Ramos (cell line): ENCODE data around the gene RALGAPA2.

Experiments used
- in situ Hi-C: fragments of 300-500 bp; cut with MboI; formaldehyde crosslinking; loops from one replicate; pipeline ENCODE4 v1.14.3; 2022; ENCODE audit warnings: low sequenced_read_pairs; ENCODE audit not compliant: unreplicated experiment

RALGAPA2 gene

GRCh38 chr20:20712474-20713243 is at the start of gene RALGAPA2:
Gene RALGAPA2, minus strand, starts transcription at chr20:20712644. Its CDS starts 164 bp downstream, at chr20:20712480.
- in situ Hi-C loops, result no loop called here

- in situ Hi-C loops, result no loop called here
Observed at GRCh38 chr20:20761301-20761700, 48.9 kb upstream of the RALGAPA2 start.

- in situ Hi-C loops, result no loop called here
Observed at GRCh38 chr20:20759132-20759531, 46.7 kb upstream of the RALGAPA2 start.

- in situ Hi-C loops, result no loop called here
Observed at GRCh38 chr20:20755674-20756319, 43.4 kb upstream of the RALGAPA2 start.

- in situ Hi-C loops, result no loop called here
Observed at GRCh38 chr20:20755231-20755630, 42.8 kb upstream of the RALGAPA2 start.

- in situ Hi-C loops, result no loop called here
Observed at GRCh38 chr20:20754714-20755113, 42.3 kb upstream of the RALGAPA2 start.

- in situ Hi-C loops, result no loop called here
Observed at GRCh38 chr20:20752712-20753111, 40.3 kb upstream of the RALGAPA2 start.

GRCh38 chr20:20747298-20747697 is 34.9 kb upstream of the RALGAPA2 start:
- in situ Hi-C loops, result no loop called here

GRCh38 chr20:20744170-20744725 is 31.8 kb upstream of the RALGAPA2 start:
- in situ Hi-C loops, result no loop called here

- in situ Hi-C loops, result no loop called here
Observed at GRCh38 chr20:20743511-20744169, 31.2 kb upstream of the RALGAPA2 start.

GRCh38 chr20:20741087-20742045 is 28.9 kb upstream of the RALGAPA2 start:
- in situ Hi-C loops, result no loop called here

- in situ Hi-C loops, result no loop called here
Observed at GRCh38 chr20:20740541-20740940, 28.1 kb upstream of the RALGAPA2 start.

GRCh38 chr20:20737158-20737557 is 24.7 kb upstream of the RALGAPA2 start:
- in situ Hi-C loops, result no loop called here

- in situ Hi-C loops, result no loop called here
Observed at GRCh38 chr20:20736303-20736702, 23.9 kb upstream of the RALGAPA2 start.

GRCh38 chr20:20734475-20734948 is 22.1 kb upstream of the RALGAPA2 start:
- in situ Hi-C loops, result no loop called here

GRCh38 chr20:20733943-20734342 is 21.5 kb upstream of the RALGAPA2 start:
- in situ Hi-C loops, result no loop called here

- in situ Hi-C loops, result no loop called here
Observed at GRCh38 chr20:20732641-20733040, 20.2 kb upstream of the RALGAPA2 start.

GRCh38 chr20:20731945-20732296 is 19.5 kb upstream of the RALGAPA2 start:
- in situ Hi-C loops, result no loop called here

- in situ Hi-C loops, result no loop called here
Observed at GRCh38 chr20:20731000-20731944, 18.8 kb upstream of the RALGAPA2 start.
